GM12878 (cell line): ENCODE results near the gene ADD2. TPM values are rescaled to one million over a fixed set of nuclear protein-coding genes. Genes with fewer than 3 reads are reported as not detected.

Source experiments
- ATAC-seq: fragments of 200-7000 bp; cut with Tn5 transposase; 3 replicates; pipeline ENCODE4 v1.9.1; 2020; ENCODE audit warnings: mild to moderate bottlenecking, moderate library complexity
- BruUV-seq: library from RNA; stranded (reverse); fragments of 400-500 nt; replicated peaks from 2 replicates; lab custom pipeline; 2021; lab: Mats Ljungman, UMichigan
- CTCF ChIA-PET: fragments of 300-600 bp; sonication (Branson Sonifier 250); formaldehyde crosslinking; extraction: SDS; loops from one replicate; lab custom pipeline; 2021; ENCODE audit warnings: inconsistent platforms; lab: Yijun Ruan, JAX
- POLR2A ChIA-PET: fragments of 350-600 bp; formaldehyde crosslinking; extraction: SDS; loops from one replicate; lab custom pipeline; 2021; ENCODE audit warnings: inconsistent platforms; lab: Charles Lee
- RAD21 ChIA-PET: fragments of 300-600 bp; sonication (Branson Sonifier 250); formaldehyde crosslinking; loops from one replicate; lab custom pipeline; 2023; ENCODE audit warnings: antibody characterized with exemption; ENCODE audit not compliant: unreplicated experiment; lab: Charles Lee
- SMC1A ChIA-PET: fragments of 300-600 bp; sonication (Branson Sonifier 250); formaldehyde crosslinking; loops from one replicate; lab custom pipeline; 2023; ENCODE audit not compliant: unreplicated experiment, uncharacterized antibody; lab: Charles Lee
- DNase-seq: peaks from one replicate; pipeline ENCODE4 v3.0.0-alpha.2; 2011; ENCODE audit warnings: low read depth, low spot score
- FAIRE-seq: peaks from 3 replicates; lab custom pipeline; 2011; peaks lifted over from hg19 to GRCh38; lab: Jason Lieb, UNC
- H2AFZ ChIP-seq: 2 replicates; pipeline ENCODE4 v1.6.0; 2011; ENCODE audit warnings: low read depth, low read length, control low read depth; ENCODE audit not compliant: control insufficient read depth
- H3K27ac ChIP-seq: 2 replicates; pipeline ENCODE4 v1.5.1; 2011; ENCODE audit warnings: control low read depth; ENCODE audit not compliant: control insufficient read depth, insufficient read depth
- H3K27me3 ChIP-seq, 2 experiments: replicated peaks in 1 of 2; 2 replicates each; pipeline versions ENCODE4 v1.6.0 to v1.6.1; 2011; ENCODE audit warnings: low read length in 1 of 2; ENCODE audit not compliant: control insufficient read depth in 2 of 2, insufficient read depth in 2 of 2
- H3K36me3 ChIP-seq, 2 experiments: 2 replicates each; pipeline ENCODE4 v1.5.1; 2011; ENCODE audit warnings: low read length in 1 of 2; ENCODE audit not compliant: control insufficient read depth in 2 of 2, insufficient read depth in 2 of 2
- H3K4me1 ChIP-seq: 2 replicates; pipeline ENCODE4 v1.6.1; 2011; ENCODE audit warnings: mild to moderate bottlenecking, low read length, moderate library complexity, mixed read lengths; ENCODE audit not compliant: control insufficient read depth, insufficient read depth
- H3K4me2 ChIP-seq: 2 replicates; pipeline ENCODE4 v1.6.0; 2011; ENCODE audit warnings: control low read depth; ENCODE audit not compliant: control insufficient read depth, insufficient read depth
- H3K4me3 ChIP-seq: fragments of 200-600 bp; sonication (generic); 2 replicates; pipeline ENCODE4 v1.5.1; 2016
- H3K79me2 ChIP-seq: 2 replicates; pipeline ENCODE4 v1.6.0; 2011; ENCODE audit warnings: low read length; ENCODE audit not compliant: control insufficient read depth, insufficient read depth
- H3K9ac ChIP-seq: 2 replicates; pipeline ENCODE4 v1.8.0; 2011; ENCODE audit warnings: low read length, control low read depth, mixed read lengths; ENCODE audit not compliant: control insufficient read depth, insufficient read depth
- H3K9me3 ChIP-seq: replicated peaks from 3 replicates; pipeline ENCODE4 v1.5.1; 2011; ENCODE audit warnings: mild to moderate bottlenecking, low read length; ENCODE audit not compliant: control insufficient read depth, insufficient read depth
- H4K20me1 ChIP-seq: 2 replicates; pipeline ENCODE4 v1.6.0; 2011; ENCODE audit not compliant: control insufficient read depth, insufficient read depth
- BCL3 ChIP-seq: IDR thresholded peaks from 2 replicates; pipeline ENCODE4 v1.6.1; 2011; ENCODE audit warnings: borderline replicate concordance, low read depth, mild to moderate bottlenecking, moderate library complexity, low read length; ENCODE audit not compliant: insufficient read depth, poor library complexity, severe bottlenecking
- CBX3 ChIP-seq: fragments of 200-600 bp; sonication (generic); IDR thresholded peaks from 2 replicates; pipeline ENCODE4 v1.6.1; 2016; ENCODE audit warnings: low read depth, borderline replicate concordance
- ESRRA ChIP-seq: IDR thresholded peaks from 2 replicates; pipeline ENCODE4 v1.6.1; 2012; ENCODE audit warnings: mild to moderate bottlenecking, low read length, improper control_type of control experiment
- HDAC6 ChIP-seq: fragments of 200-600 bp; sonication (generic); IDR thresholded peaks from one replicate; pipeline ENCODE4 v1.8.0; 2017; ENCODE audit warnings: antibody characterized with exemption; ENCODE audit not compliant: unreplicated experiment
- POU2F2 ChIP-seq: IDR thresholded peaks from 3 replicates; pipeline ENCODE4 v1.6.1; 2011; ENCODE audit warnings: low read depth, mild to moderate bottlenecking, low read length, borderline replicate concordance
- SUZ12 ChIP-seq: fragments of 200-600 bp; sonication (generic); IDR thresholded peaks from one replicate; pipeline ENCODE4 v1.6.1; 2018; ENCODE audit warnings: antibody characterized with exemption, mild to moderate bottlenecking; ENCODE audit not compliant: unreplicated experiment
- ZZZ3 ChIP-seq: IDR thresholded peaks from 2 replicates; pipeline ENCODE4 v1.6.1; 2011; ENCODE audit warnings: low read depth; ENCODE audit not compliant: control insufficient read depth, insufficient read length
- WGBS: methylation state at CpG from one replicate; pipeline ENCODE4 v1.1.6; 2016; ENCODE audit warnings: low lambda C conversion rate; ENCODE audit not compliant: insufficient replicate concordance, insufficient coverage; ENCODE audit errors: missing lambda C conversion rate; 5-methylcytosine and 5-hydroxymethylcytosine counted together
- in situ Hi-C: fragments of 300-500 bp; cut with MboI; formaldehyde crosslinking; loops from 9 replicates; pipeline ENCODE4 v1.14.3; 2018; ENCODE audit warnings: mixed read lengths
- intact Hi-C: fragments of 100-400 bp; cut with micrococcal nuclease; formaldehyde crosslinking; loops from one replicate; pipeline ENCODE4 v1.14.2; 2022; ENCODE audit not compliant: unreplicated experiment
- polyA plus RNA-seq, 11 experiments: library from polyadenylated mRNA; depleted of rRNA in 4 of 11; unstranded in 6 of 11; stranded (reverse) in 5 of 11; fragments of >200 nt; fragmentation: Nextera tagmentation in 4 of 11; fragmentation: Illumina TruSeq in 1 of 11; extraction: Ambion mirVana in 4 of 11; extraction: Trizol in 1 of 11; gene quantifications; 1 replicate in 1 of 11; 2 replicates in 10 of 11; pipeline versions ENCODE4 v1.2.1 to v1.2.3, GENCODE V29; 2011 to 2016; ENCODE audit warnings: inconsistent platforms in 2 of 11, missing spikeins in 2 of 11, low read depth in 1 of 11
- total RNA-seq, 4 experiments: library from RNA; depleted of rRNA in 3 of 4; stranded (reverse); fragments of >200 nt in 3 of 4; fragmentation: Illumina TruSeq in 1 of 4; extraction: Trizol in 1 of 4; gene quantifications; 2 replicates each; pipeline versions ENCODE4 v1.2.1 to v1.2.3, GENCODE V29; 2013 to 2021
- TF ChIP-seq, protein P1 (sequence below), 3 experiments: IDR thresholded peaks in 2 of 3; conservative IDR thresholded peaks in 1 of 3; 2 replicates each; pipeline ENCODE4 v1.5.1; 2011; ENCODE audit warnings: low read depth in 3 of 3, low read length in 3 of 3, mild to moderate bottlenecking in 3 of 3, control low read depth in 2 of 3, moderate library complexity in 2 of 3, inconsistent platforms in 1 of 3, mixed read lengths in 1 of 3; ENCODE audit not compliant: control insufficient read depth in 2 of 3, insufficient read depth in 1 of 3; ENCODE audit errors: extremely low read depth in 1 of 3
- TF ChIP-seq, protein P2 (sequence below): IDR thresholded peaks from 2 replicates; pipeline ENCODE4 v1.6.1; 2012; ENCODE audit warnings: improper control_type of control experiment, low read depth, low read length; ENCODE audit not compliant: insufficient replicate concordance
- TF ChIP-seq, protein P3 (sequence below): fragments of 450-650 bp; IDR thresholded peaks from 2 replicates; pipeline ENCODE4 v1.6.1; 2016; ENCODE audit warnings: mild to moderate bottlenecking
- TF ChIP-seq, protein P4 (sequence below): fragments of 450-650 bp; conservative IDR thresholded peaks from 2 replicates; pipeline ENCODE4 v1.6.1; 2017; ENCODE audit warnings: mild to moderate bottlenecking, moderate library complexity

Gene ADD2
- total and polyA plus RNA-seq, 10 of the 15 experiments (the other 5 are each of a cell fraction or from before 2014, with no cell fraction given), result 0.05 to 0.13 (median 0.08) TPM; not detected in 7

DNA sequence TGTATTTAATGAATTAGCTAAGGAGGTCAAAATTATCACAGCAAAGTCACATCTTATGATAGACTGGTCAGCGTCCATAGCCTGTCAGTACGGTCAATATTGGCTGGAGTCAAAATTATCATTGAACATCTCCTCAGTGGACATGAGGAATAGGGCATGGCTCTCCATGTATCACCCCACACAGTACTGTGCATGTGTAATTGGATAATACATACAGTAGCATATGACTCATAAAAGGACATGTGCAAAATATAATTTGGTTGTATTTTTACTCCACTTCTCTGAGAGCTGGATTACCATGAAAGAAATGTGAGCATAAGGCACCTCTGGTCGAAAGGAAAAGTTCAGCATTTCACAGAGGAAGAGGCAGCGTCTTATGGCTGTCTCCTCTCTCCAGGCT is 24.9 kb downstream of the ADD2 start:
- ChIA-PET POLR2A (no interaction called here), SMC1A (interaction anchor here (0.8 kb wide), 1 partner anchor 11 kb away, joined by 3 read pairs; no protein-coding TSS in a partner anchor), RAD21 (no interaction called here), CTCF (interaction anchor here (1.4 kb wide), 1 partner anchor 124 kb away, joined by 3 read pairs; no protein-coding TSS in a partner anchor)
- no peak overlapping the region for H3K9ac ChIP-seq
- H3K36me3 ChIP-seq, result no peaks in the 10 kb centered on the region
- no peak overlapping the region for H3K4me3 ChIP-seq
- no peaks in the 10 kb centered on the region for H3K4me1 ChIP-seq
- H3K27ac ChIP-seq, result no peak overlapping the region
- no peaks in the 10 kb centered on the region for H4K20me1 ChIP-seq
- H2AFZ ChIP-seq, result no peak overlapping the region
- H3K27me3 ChIP-seq, result no peaks in the 10 kb centered on the region; a peak in 1 of 4 replicates
- H3K9me3 ChIP-seq, result no peaks in the 10 kb centered on the region
- H3K4me2 ChIP-seq, result no peak overlapping the region
- no peak for DNase-seq
- no peaks in the 10 kb centered on the region for H3K79me2 ChIP-seq
- no peak for FAIRE-seq
- in situ Hi-C loops (no loop called here), intact Hi-C loops (no loop called here)
- no peak for ATAC-seq
- BruUV-seq, result no TSS peak
- whole genome bisulfite sequencing, result 37% methylated on average over 4 of the region's 4 CpGs
- TF ChIP-seq SUZ12 (no peak), ZZZ3 (no peak), ESRRA (no peak), BCL3 (no peak), POU2F2 (no peak), CBX3 (no peak), HDAC6 (no peak)
- TF ChIP-seq, protein P1, sequence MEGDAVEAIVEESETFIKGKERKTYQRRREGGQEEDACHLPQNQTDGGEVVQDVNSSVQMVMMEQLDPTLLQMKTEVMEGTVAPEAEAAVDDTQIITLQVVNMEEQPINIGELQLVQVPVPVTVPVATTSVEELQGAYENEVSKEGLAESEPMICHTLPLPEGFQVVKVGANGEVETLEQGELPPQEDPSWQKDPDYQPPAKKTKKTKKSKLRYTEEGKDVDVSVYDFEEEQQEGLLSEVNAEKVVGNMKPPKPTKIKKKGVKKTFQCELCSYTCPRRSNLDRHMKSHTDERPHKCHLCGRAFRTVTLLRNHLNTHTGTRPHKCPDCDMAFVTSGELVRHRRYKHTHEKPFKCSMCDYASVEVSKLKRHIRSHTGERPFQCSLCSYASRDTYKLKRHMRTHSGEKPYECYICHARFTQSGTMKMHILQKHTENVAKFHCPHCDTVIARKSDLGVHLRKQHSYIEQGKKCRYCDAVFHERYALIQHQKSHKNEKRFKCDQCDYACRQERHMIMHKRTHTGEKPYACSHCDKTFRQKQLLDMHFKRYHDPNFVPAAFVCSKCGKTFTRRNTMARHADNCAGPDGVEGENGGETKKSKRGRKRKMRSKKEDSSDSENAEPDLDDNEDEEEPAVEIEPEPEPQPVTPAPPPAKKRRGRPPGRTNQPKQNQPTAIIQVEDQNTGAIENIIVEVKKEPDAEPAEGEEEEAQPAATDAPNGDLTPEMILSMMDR (IDR thresholded peaks at IDR 0.05 in 2 of 3, conservative IDR thresholded peaks at IDR 0.05 in 1 of 3; ENCODE audit: control insufficient read depth in 2 of 3, extremely low read depth in 1 of 3, insufficient read depth in 1 of 3, low read depth in 3 of 3, low read length in 3 of 3), result no peak
- TF ChIP-seq, protein P2, sequence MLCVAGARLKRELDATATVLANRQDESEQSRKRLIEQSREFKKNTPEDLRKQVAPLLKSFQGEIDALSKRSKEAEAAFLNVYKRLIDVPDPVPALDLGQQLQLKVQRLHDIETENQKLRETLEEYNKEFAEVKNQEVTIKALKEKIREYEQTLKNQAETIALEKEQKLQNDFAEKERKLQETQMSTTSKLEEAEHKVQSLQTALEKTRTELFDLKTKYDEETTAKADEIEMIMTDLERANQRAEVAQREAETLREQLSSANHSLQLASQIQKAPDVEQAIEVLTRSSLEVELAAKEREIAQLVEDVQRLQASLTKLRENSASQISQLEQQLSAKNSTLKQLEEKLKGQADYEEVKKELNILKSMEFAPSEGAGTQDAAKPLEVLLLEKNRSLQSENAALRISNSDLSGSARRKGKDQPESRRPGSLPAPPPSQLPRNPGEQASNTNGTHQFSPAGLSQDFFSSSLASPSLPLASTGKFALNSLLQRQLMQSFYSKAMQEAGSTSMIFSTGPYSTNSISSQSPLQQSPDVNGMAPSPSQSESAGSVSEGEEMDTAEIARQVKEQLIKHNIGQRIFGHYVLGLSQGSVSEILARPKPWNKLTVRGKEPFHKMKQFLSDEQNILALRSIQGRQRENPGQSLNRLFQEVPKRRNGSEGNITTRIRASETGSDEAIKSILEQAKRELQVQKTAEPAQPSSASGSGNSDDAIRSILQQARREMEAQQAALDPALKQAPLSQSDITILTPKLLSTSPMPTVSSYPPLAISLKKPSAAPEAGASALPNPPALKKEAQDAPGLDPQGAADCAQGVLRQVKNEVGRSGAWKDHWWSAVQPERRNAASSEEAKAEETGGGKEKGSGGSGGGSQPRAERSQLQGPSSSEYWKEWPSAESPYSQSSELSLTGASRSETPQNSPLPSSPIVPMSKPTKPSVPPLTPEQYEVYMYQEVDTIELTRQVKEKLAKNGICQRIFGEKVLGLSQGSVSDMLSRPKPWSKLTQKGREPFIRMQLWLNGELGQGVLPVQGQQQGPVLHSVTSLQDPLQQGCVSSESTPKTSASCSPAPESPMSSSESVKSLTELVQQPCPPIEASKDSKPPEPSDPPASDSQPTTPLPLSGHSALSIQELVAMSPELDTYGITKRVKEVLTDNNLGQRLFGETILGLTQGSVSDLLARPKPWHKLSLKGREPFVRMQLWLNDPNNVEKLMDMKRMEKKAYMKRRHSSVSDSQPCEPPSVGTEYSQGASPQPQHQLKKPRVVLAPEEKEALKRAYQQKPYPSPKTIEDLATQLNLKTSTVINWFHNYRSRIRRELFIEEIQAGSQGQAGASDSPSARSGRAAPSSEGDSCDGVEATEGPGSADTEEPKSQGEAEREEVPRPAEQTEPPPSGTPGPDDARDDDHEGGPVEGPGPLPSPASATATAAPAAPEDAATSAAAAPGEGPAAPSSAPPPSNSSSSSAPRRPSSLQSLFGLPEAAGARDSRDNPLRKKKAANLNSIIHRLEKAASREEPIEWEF, result no peak
- TF ChIP-seq, protein P3, sequence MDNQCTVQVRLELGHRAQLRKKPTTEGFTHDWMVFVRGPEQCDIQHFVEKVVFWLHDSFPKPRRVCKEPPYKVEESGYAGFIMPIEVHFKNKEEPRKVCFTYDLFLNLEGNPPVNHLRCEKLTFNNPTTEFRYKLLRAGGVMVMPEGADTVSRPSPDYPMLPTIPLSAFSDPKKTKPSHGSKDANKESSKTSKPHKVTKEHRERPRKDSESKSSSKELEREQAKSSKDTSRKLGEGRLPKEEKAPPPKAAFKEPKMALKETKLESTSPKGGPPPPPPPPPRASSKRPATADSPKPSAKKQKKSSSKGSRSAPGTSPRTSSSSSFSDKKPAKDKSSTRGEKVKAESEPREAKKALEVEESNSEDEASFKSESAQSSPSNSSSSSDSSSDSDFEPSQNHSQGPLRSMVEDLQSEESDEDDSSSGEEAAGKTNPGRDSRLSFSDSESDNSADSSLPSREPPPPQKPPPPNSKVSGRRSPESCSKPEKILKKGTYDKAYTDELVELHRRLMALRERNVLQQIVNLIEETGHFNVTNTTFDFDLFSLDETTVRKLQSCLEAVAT, result no peak
- TF ChIP-seq, protein P4, sequence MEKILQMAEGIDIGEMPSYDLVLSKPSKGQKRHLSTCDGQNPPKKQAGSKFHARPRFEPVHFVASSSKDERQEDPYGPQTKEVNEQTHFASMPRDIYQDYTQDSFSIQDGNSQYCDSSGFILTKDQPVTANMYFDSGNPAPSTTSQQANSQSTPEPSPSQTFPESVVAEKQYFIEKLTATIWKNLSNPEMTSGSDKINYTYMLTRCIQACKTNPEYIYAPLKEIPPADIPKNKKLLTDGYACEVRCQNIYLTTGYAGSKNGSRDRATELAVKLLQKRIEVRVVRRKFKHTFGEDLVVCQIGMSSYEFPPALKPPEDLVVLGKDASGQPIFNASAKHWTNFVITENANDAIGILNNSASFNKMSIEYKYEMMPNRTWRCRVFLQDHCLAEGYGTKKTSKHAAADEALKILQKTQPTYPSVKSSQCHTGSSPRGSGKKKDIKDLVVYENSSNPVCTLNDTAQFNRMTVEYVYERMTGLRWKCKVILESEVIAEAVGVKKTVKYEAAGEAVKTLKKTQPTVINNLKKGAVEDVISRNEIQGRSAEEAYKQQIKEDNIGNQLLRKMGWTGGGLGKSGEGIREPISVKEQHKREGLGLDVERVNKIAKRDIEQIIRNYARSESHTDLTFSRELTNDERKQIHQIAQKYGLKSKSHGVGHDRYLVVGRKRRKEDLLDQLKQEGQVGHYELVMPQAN, result no peak
